ENCODE measurements around the gene NT5E.

NT5E gene

GRCh38 chr6:85424981-85425380 is 24.9 kb upstream of the NT5E start:
- no peaks in the 10 kb centered on the region for H3K27me3 ChIP-seq (ENCODE audit: low read depth, low read length)
- no peak overlapping the region for H3K27ac ChIP-seq (ENCODE audit: low read length)

GRCh38 chr6:85425997-85426396 is 23.9 kb upstream of the NT5E start:
- Histone ChIP-seq H3K4me3 (ENCODE audit: low read depth in 1 of 2, low read length in 2 of 2) (no peak overlapping the region), H3K4me1 (ENCODE audit: control insufficient read depth in 1 of 2, insufficient read depth in 2 of 2, low read length in 2 of 2) (no peaks in the 10 kb centered on the region), H3K27ac (ENCODE audit: low read length) (no peak overlapping the region), H3K27me3 (ENCODE audit: low read depth, low read length) (no peaks in the 10 kb centered on the region), H3K9me3 (ENCODE audit: control insufficient read depth in 1 of 2, low read length in 2 of 2) (peaks cover 0 to 13% of the 10 kb centered on the region in 2 donors), H3K36me3 (ENCODE audit: control insufficient read depth in 1 of 2, insufficient read depth in 2 of 2, low read length in 2 of 2) (no peaks in the 10 kb centered on the region)

More at GRCh38 chr6:85424981-85425380, 24.9 kb upstream of the NT5E start:
- Histone ChIP-seq H3K36me3 (ENCODE audit: control insufficient read depth in 1 of 2, insufficient read depth in 2 of 2, low read length in 2 of 2) (no peaks in the 10 kb centered on the region), H3K9me3 (ENCODE audit: control insufficient read depth in 1 of 2, low read length in 2 of 2) (peaks cover 0 to 13% of the 10 kb centered on the region in 2 donors), H3K4me1 (ENCODE audit: control insufficient read depth in 1 of 2, insufficient read depth in 2 of 2, low read length in 2 of 2) (no peaks in the 10 kb centered on the region), H3K4me3 (ENCODE audit: low read depth in 1 of 2, low read length in 2 of 2) (no peak overlapping the region)

- H3K27ac ChIP-seq (ENCODE audit: low read length), result no peak overlapping the region
- H3K4me1 ChIP-seq (ENCODE audit: control insufficient read depth in 1 of 2, insufficient read depth in 2 of 2, low read length in 2 of 2), result no peaks in the 10 kb centered on the region
- no peaks in the 10 kb centered on the region for H3K36me3 ChIP-seq (ENCODE audit: control insufficient read depth in 1 of 2, insufficient read depth in 2 of 2, low read length in 2 of 2)
- H3K27me3 ChIP-seq (ENCODE audit: low read depth, low read length), result no peaks in the 10 kb centered on the region
- no peak overlapping the region for H3K4me3 ChIP-seq (ENCODE audit: low read depth in 1 of 2, low read length in 2 of 2)
- peaks cover 0 to 13% of the 10 kb centered on the region in 2 donors for H3K9me3 ChIP-seq (ENCODE audit: control insufficient read depth in 1 of 2, low read length in 2 of 2)
Measured at GRCh38 chr6:85428486-85428885, 21.4 kb upstream of the NT5E start.

- Histone ChIP-seq H3K27me3 (ENCODE audit: low read depth, low read length) (no peaks in the 10 kb centered on the region), H3K4me3 (ENCODE audit: low read depth in 1 of 2, low read length in 2 of 2) (no peak overlapping the region)
Measured at GRCh38 chr6:85429346-85429745, 20.5 kb upstream of the NT5E start.

GRCh38 chr6:85431271-85431670 is 18.6 kb upstream of the NT5E start:
- Histone ChIP-seq H3K27ac (ENCODE audit: low read length) (no peak overlapping the region), H3K4me1 (ENCODE audit: control insufficient read depth in 1 of 2, insufficient read depth in 2 of 2, low read length in 2 of 2) (no peaks in the 10 kb centered on the region), H3K4me3 (ENCODE audit: low read depth in 1 of 2, low read length in 2 of 2) (no peak overlapping the region), H3K9me3 (ENCODE audit: control insufficient read depth in 1 of 2, low read length in 2 of 2) (peaks cover 0 to 5% of the 10 kb centered on the region in 2 donors), H3K36me3 (ENCODE audit: control insufficient read depth in 1 of 2, insufficient read depth in 2 of 2, low read length in 2 of 2) (no peaks in the 10 kb centered on the region), H3K27me3 (ENCODE audit: low read depth, low read length) (no peaks in the 10 kb centered on the region)

More at GRCh38 chr6:85429346-85429745, 20.5 kb upstream of the NT5E start:
- H3K27ac ChIP-seq (ENCODE audit: low read length), result no peak overlapping the region
- no peaks in the 10 kb centered on the region for H3K4me1 ChIP-seq (ENCODE audit: control insufficient read depth in 1 of 2, insufficient read depth in 2 of 2, low read length in 2 of 2)
- H3K36me3 ChIP-seq (ENCODE audit: control insufficient read depth in 1 of 2, insufficient read depth in 2 of 2, low read length in 2 of 2), result no peaks in the 10 kb centered on the region
- peaks cover 0 to 13% of the 10 kb centered on the region in 2 donors for H3K9me3 ChIP-seq (ENCODE audit: control insufficient read depth in 1 of 2, low read length in 2 of 2)

GRCh38 chr6:85432554-85432953 is 17.3 kb upstream of the NT5E start:
- H3K27ac ChIP-seq (ENCODE audit: low read length), result no peak overlapping the region
- H3K4me1 ChIP-seq (ENCODE audit: control insufficient read depth in 1 of 2, insufficient read depth in 2 of 2, low read length in 2 of 2), result no peaks in the 10 kb centered on the region
- H3K9me3 ChIP-seq (ENCODE audit: control insufficient read depth in 1 of 2, low read length in 2 of 2), result no peaks in the 10 kb centered on the region
- H3K36me3 ChIP-seq (ENCODE audit: control insufficient read depth in 1 of 2, insufficient read depth in 2 of 2, low read length in 2 of 2), result no peaks in the 10 kb centered on the region
- no peak overlapping the region for H3K4me3 ChIP-seq (ENCODE audit: low read depth in 1 of 2, low read length in 2 of 2)
- H3K27me3 ChIP-seq (ENCODE audit: low read depth, low read length), result no peaks in the 10 kb centered on the region

GRCh38 chr6:85435851-85436250 is 14.0 kb upstream of the NT5E start:
- Histone ChIP-seq H3K9me3 (ENCODE audit: control insufficient read depth in 1 of 2, low read length in 2 of 2) (no peaks in the 10 kb centered on the region), H3K36me3 (ENCODE audit: control insufficient read depth in 1 of 2, insufficient read depth in 2 of 2, low read length in 2 of 2) (no peaks in the 10 kb centered on the region), H3K27me3 (ENCODE audit: low read depth, low read length) (no peaks in the 10 kb centered on the region), H3K27ac (ENCODE audit: low read length) (peak overlapping the region; percentile 49), H3K4me3 (ENCODE audit: low read depth in 1 of 2, low read length in 2 of 2) (no peak overlapping the region), H3K4me1 (ENCODE audit: control insufficient read depth in 1 of 2, insufficient read depth in 2 of 2, low read length in 2 of 2) (no peaks in the 10 kb centered on the region)

- H3K27ac ChIP-seq (ENCODE audit: low read length), result no peak overlapping the region
- no peaks in the 10 kb centered on the region for H3K36me3 ChIP-seq (ENCODE audit: control insufficient read depth in 1 of 2, insufficient read depth in 2 of 2, low read length in 2 of 2)
- no peaks in the 10 kb centered on the region for H3K27me3 ChIP-seq (ENCODE audit: low read depth, low read length)
- no peak overlapping the region for H3K4me3 ChIP-seq (ENCODE audit: low read depth in 1 of 2, low read length in 2 of 2)
- no peaks in the 10 kb centered on the region for H3K9me3 ChIP-seq (ENCODE audit: control insufficient read depth in 1 of 2, low read length in 2 of 2)
- H3K4me1 ChIP-seq (ENCODE audit: control insufficient read depth in 1 of 2, insufficient read depth in 2 of 2, low read length in 2 of 2), result no peaks in the 10 kb centered on the region
Measured at GRCh38 chr6:85436411-85436810, 13.5 kb upstream of the NT5E start.

GRCh38 chr6:85436939-85437495 is 12.9 kb upstream of the NT5E start:
- no peaks in the 10 kb centered on the region for H3K4me1 ChIP-seq (ENCODE audit: control insufficient read depth in 1 of 2, insufficient read depth in 2 of 2, low read length in 2 of 2)
- no peaks in the 10 kb centered on the region for H3K36me3 ChIP-seq (ENCODE audit: control insufficient read depth in 1 of 2, insufficient read depth in 2 of 2, low read length in 2 of 2)
- no peak overlapping the region for H3K4me3 ChIP-seq (ENCODE audit: low read depth in 1 of 2, low read length in 2 of 2)
- H3K27ac ChIP-seq (ENCODE audit: low read length), result no peak overlapping the region
- H3K27me3 ChIP-seq (ENCODE audit: low read depth, low read length), result no peaks in the 10 kb centered on the region
- no peaks in the 10 kb centered on the region for H3K9me3 ChIP-seq (ENCODE audit: control insufficient read depth in 1 of 2, low read length in 2 of 2)

GRCh38 chr6:85443349-85444117 is 6.3 kb upstream of the NT5E start:
- no peaks in the 10 kb centered on the region for H3K36me3 ChIP-seq (ENCODE audit: control insufficient read depth in 1 of 2, insufficient read depth in 2 of 2, low read length in 2 of 2)
- H3K9me3 ChIP-seq (ENCODE audit: control insufficient read depth in 1 of 2, low read length in 2 of 2), result no peaks in the 10 kb centered on the region
- no peaks in the 10 kb centered on the region for H3K27me3 ChIP-seq (ENCODE audit: low read depth, low read length)
- H3K27ac ChIP-seq (ENCODE audit: low read length), result no peak overlapping the region
- peaks cover 0 to 4% of the 10 kb centered on the region in 2 donors for H3K4me1 ChIP-seq (ENCODE audit: control insufficient read depth in 1 of 2, insufficient read depth in 2 of 2, low read length in 2 of 2)
- no peak overlapping the region for H3K4me3 ChIP-seq (ENCODE audit: low read depth in 1 of 2, low read length in 2 of 2)

- Histone ChIP-seq H3K4me3 (ENCODE audit: low read depth in 1 of 2, low read length in 2 of 2) (peak overlapping the region; percentile 69 to 85), H3K36me3 (ENCODE audit: control insufficient read depth in 1 of 2, insufficient read depth in 2 of 2, low read length in 2 of 2) (no peaks in the 10 kb centered on the region), H3K9me3 (ENCODE audit: control insufficient read depth in 1 of 2, low read length in 2 of 2) (no peaks in the 10 kb centered on the region), H3K4me1 (ENCODE audit: control insufficient read depth in 1 of 2, insufficient read depth in 2 of 2, low read length in 2 of 2) (peaks cover 0 to 16% of the 10 kb centered on the region in 2 donors), H3K27me3 (ENCODE audit: low read depth, low read length) (no peaks in the 10 kb centered on the region), H3K27ac (ENCODE audit: low read length) (peak overlapping the region; percentile 64)
Measured at GRCh38 chr6:85449388-85449817, 480 bp upstream of the NT5E start.
